Endothelial cell (in vitro differentiated cells): ENCODE results near the gene HELZ2. TPM values are rescaled to one million over a fixed set of nuclear protein-coding genes. Genes with fewer than 3 reads are reported as not detected.

ENCODE experiments used
- DNase-seq: peaks from one replicate; pipeline ENCODE4 v3.0.0; 2021; ENCODE audit warnings: low spot score
- H3K27ac Mint-ChIP-seq: one replicate; pipeline ENCODE4 v1.8.0; 2021; ENCODE audit warnings: mixed read lengths, inconsistent platforms; ENCODE audit not compliant: unreplicated experiment
- H3K27me3 Mint-ChIP-seq: one replicate; pipeline ENCODE4 v1.8.0; 2021; ENCODE audit warnings: mild to moderate bottlenecking, moderate library complexity, mixed read lengths, inconsistent platforms; ENCODE audit not compliant: unreplicated experiment
- H3K36me3 Mint-ChIP-seq: one replicate; pipeline ENCODE4 v1.8.0; 2021; ENCODE audit warnings: mild to moderate bottlenecking, low read depth, mixed read lengths, inconsistent platforms; ENCODE audit not compliant: unreplicated experiment
- H3K4me1 Mint-ChIP-seq: one replicate; pipeline ENCODE4 v1.8.0; 2021; ENCODE audit warnings: mild to moderate bottlenecking, mixed read lengths, inconsistent platforms; ENCODE audit not compliant: unreplicated experiment
- H3K4me3 Mint-ChIP-seq: one replicate; pipeline ENCODE4 v1.8.0; 2021; ENCODE audit warnings: mild to moderate bottlenecking, mixed read lengths, inconsistent platforms; ENCODE audit not compliant: unreplicated experiment
- H3K9me3 Mint-ChIP-seq: one replicate; pipeline ENCODE4 v1.8.0; 2021; ENCODE audit warnings: mixed read lengths, inconsistent platforms; ENCODE audit not compliant: unreplicated experiment
- total RNA-seq: library from RNA; stranded (reverse); fragmentation: NEBNext Ultra II Directional; extraction: Animal tissue kit (Norgen Biotek cat#: 25700); gene quantifications from one replicate; pipeline ENCODE4 v1.2.1, GENCODE V29; 2021; ENCODE audit not compliant: unreplicated experiment
- TF ChIP-seq, protein P1 (sequence below): fragments of 200-600 bp; sonication (generic); IDR thresholded peaks from one replicate; pipeline ENCODE4 v1.5.0; 2021; ENCODE audit warnings: antibody characterized with exemption; ENCODE audit not compliant: unreplicated experiment

Gene HELZ2
- total RNA-seq, 1 donor from 2014 or later = 15.3 TPM

DNA sequence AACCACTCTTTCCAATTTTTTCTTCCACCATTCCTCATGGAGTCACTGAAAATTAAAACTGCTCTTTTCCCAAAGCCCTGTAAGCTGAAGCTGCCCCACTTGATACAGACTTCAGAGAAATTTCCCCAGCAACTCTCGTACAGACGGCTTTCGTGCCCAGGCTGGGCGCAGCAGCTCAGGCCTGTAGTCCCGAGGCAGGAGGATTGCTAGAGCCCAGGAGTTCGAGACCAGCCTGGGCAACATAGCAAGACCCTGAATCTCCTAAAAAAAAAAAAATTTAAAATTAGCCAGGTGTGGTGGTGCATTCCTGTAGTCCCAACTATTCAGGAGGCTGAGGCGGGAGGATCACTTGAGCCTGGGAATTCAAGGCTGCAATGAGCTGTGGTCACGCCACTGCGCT, 46.9 kb downstream of the HELZ2 start:
- no peak for DNase-seq
- Mint-ChIP-seq H3K9me3 (no peaks in the 10 kb centered on the region), H3K27ac (no peak overlapping the region), H3K4me3 (no peak overlapping the region), H3K36me3 (peaks cover 13% of the 10 kb centered on the region), H3K27me3 (peaks cover 7% of the 10 kb centered on the region), H3K4me1 (no peaks in the 10 kb centered on the region)
- TF ChIP-seq, protein P1, sequence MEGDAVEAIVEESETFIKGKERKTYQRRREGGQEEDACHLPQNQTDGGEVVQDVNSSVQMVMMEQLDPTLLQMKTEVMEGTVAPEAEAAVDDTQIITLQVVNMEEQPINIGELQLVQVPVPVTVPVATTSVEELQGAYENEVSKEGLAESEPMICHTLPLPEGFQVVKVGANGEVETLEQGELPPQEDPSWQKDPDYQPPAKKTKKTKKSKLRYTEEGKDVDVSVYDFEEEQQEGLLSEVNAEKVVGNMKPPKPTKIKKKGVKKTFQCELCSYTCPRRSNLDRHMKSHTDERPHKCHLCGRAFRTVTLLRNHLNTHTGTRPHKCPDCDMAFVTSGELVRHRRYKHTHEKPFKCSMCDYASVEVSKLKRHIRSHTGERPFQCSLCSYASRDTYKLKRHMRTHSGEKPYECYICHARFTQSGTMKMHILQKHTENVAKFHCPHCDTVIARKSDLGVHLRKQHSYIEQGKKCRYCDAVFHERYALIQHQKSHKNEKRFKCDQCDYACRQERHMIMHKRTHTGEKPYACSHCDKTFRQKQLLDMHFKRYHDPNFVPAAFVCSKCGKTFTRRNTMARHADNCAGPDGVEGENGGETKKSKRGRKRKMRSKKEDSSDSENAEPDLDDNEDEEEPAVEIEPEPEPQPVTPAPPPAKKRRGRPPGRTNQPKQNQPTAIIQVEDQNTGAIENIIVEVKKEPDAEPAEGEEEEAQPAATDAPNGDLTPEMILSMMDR = no peak

DNA sequence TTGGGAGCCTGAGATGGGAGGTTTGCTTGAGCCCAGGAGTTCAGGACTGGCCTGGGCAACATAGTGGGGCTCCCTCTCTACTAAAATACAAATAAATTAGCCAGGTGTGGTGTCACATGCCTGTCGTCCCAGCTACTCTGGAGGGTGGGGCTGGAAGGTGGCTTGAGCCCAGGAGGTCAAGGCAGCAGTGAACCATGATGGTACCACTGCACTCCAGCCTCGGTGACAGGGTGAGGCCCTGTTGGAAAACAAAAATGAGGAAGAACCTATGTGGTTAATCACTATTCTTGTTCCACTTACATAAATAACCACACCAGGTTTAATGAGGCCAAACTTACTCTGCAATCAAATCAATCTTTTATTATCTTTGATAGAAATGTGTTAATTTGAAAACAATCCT, 48.1 kb downstream of the HELZ2 start:
- Mint-ChIP-seq H3K27ac (no peak overlapping the region), H3K9me3 (no peaks in the 10 kb centered on the region), H3K4me3 (no peak overlapping the region), H3K36me3 (peaks cover 10% of the 10 kb centered on the region), H3K4me1 (no peaks in the 10 kb centered on the region), H3K27me3 (peaks cover 10% of the 10 kb centered on the region)
- TF ChIP-seq, protein P1 = no peak
- no peak for DNase-seq

DNA sequence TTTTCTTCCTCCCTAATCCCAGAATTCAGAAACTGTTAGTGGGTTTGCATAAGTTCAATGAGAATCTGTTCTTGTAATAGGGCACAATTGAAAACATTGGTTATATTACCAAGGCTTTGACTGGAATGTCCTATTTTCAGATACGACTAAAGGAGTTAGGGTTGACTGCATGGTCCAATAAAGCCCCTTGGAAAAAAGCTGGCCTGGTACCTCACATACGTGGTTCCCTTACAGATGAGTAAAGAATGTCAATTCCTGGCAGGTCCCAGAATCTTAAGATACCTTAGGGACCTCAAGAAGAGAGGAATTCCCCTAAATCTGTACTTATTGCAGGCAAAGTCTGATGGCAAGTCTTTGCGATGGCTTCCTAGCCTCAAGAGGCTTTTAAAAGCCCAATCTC, 48.9 kb downstream of the HELZ2 start:
- Mint-ChIP-seq H3K27me3 (peaks cover 10% of the 10 kb centered on the region), H3K4me3 (no peak overlapping the region), H3K27ac (no peak overlapping the region), H3K9me3 (no peaks in the 10 kb centered on the region), H3K36me3 (peaks cover 10% of the 10 kb centered on the region), H3K4me1 (no peaks in the 10 kb centered on the region)
- DNase-seq = no peak
- TF ChIP-seq, protein P1 = no peak

Other genes starting within 250 kb of the HELZ2 start
- gene CHRNA4, start 212.9 kb downstream of the HELZ2 start, total RNA-seq = 2.6 TPM
- gene KCNQ2, start 101.6 kb downstream of the HELZ2 start, total RNA-seq = 3.2 TPM
- gene EEF1A2, start 75.2 kb downstream of the HELZ2 start, total RNA-seq = 0.31 TPM
- 151 TPM for gene PPDPF, start 53.5 kb downstream of the HELZ2 start, total RNA-seq
- not detected for gene PTK6, start 36.9 kb downstream of the HELZ2 start, total RNA-seq
- not detected for gene SRMS, start 26.5 kb downstream of the HELZ2 start, total RNA-seq
- 1.3 TPM for gene FNDC11, start 20.1 kb downstream of the HELZ2 start, total RNA-seq
- gene GMEB2, start 52.9 kb upstream of the HELZ2 start, total RNA-seq = 11.2 TPM
- gene STMN3, start 79.2 kb upstream of the HELZ2 start, total RNA-seq = 12.8 TPM
- 20.2 TPM for gene RTEL1, start 84.1 kb upstream of the HELZ2 start, total RNA-seq
- not detected for gene TNFRSF6B, start 122.4 kb upstream of the HELZ2 start, total RNA-seq
- gene ARFRP1, start 133.7 kb upstream of the HELZ2 start, total RNA-seq = 33.4 TPM
- gene ZGPAT, start 133.8 kb upstream of the HELZ2 start, total RNA-seq = 34.9 TPM
- 8.1 TPM for gene LIME1, start 162.4 kb upstream of the HELZ2 start, total RNA-seq
- gene SLC2A4RG, start 165.5 kb upstream of the HELZ2 start, total RNA-seq = 69.6 TPM